HCT116 (cell line): ENCODE results near the gene ADARB2. TPM values are rescaled to one million over a fixed set of nuclear protein-coding genes. Genes with fewer than 3 reads are reported as not detected.

Experiments used
- ATAC-seq: fragments of 200-7000 bp; cut with Tn5 transposase; 2 replicates; pipeline ENCODE4 v1.9.1; 2020; ENCODE audit warnings: mild to moderate bottlenecking, moderate library complexity
- BruUV-seq: library from RNA; stranded (reverse); fragments of 400-500 nt; replicated peaks from 2 replicates; lab custom pipeline; 2021; lab: Mats Ljungman, UMichigan
- CTCF ChIA-PET: fragments of 300-600 bp; sonication (Branson Sonifier 250); formaldehyde crosslinking; loops from one replicate; lab custom pipeline; 2021; ENCODE audit warnings: antibody characterized with exemption; lab: Charles Lee
- POLR2A ChIA-PET: fragments of 300-600, 350-600 bp; sonication (Branson Sonifier 250); formaldehyde crosslinking; loops from one replicate; lab custom pipeline; 2021; ENCODE audit warnings: antibody characterized with exemption; lab: Charles Lee
- RAD21 ChIA-PET, 2 experiments: fragments of 300-600 bp; sonication (Branson Sonifier 250); formaldehyde crosslinking; loops; one replicate each; lab custom pipeline; 2023; ENCODE audit warnings: low total read pairs in 2 of 2; ENCODE audit not compliant: uncharacterized antibody in 2 of 2, unreplicated experiment in 2 of 2, low non-redundant PET in 1 of 2; lab: Charles Lee
- DNase-seq: peaks from one replicate; pipeline ENCODE4 v3.0.0-alpha.2; 2010; ENCODE audit warnings: low read depth, low spot score
- H2AFZ ChIP-seq: fragments of 200-600 bp; shearing (Covaris generic), sonication (generic); 2 replicates; pipeline ENCODE4 v1.6.1; 2017; ENCODE audit warnings: low read depth, mixed run types, mixed read lengths, antibody characterized with exemption, low read length; ENCODE audit not compliant: poor library complexity, severe bottlenecking
- H3K27ac ChIP-seq: 2 replicates; pipeline ENCODE4 v1.5.1; 2012; ENCODE audit warnings: low read depth, low read length
- H3K27me3 ChIP-seq: fragments of 200-600 bp; sonication (generic); 2 replicates; pipeline ENCODE4 v1.6.1; 2016; ENCODE audit warnings: mixed run types, low read length, mixed read lengths; ENCODE audit not compliant: insufficient read depth
- H3K36me3 ChIP-seq, 2 experiments: fragments of 200-500 bp in 1 of 2; fragments of 200-600 bp in 1 of 2; sonication (Bioruptor generic) in 1 of 2; sonication (generic) in 1 of 2; 2 replicates each; pipeline versions ENCODE4 v1.5.1 to v1.6.1; 2014 to 2016; ENCODE audit warnings: low read length in 2 of 2, inconsistent platforms in 1 of 2, mixed read lengths in 1 of 2, mixed run types in 1 of 2; ENCODE audit not compliant: insufficient read depth in 2 of 2, control insufficient read depth in 1 of 2
- H3K4me1 ChIP-seq, 2 experiments: fragments of 200-600 bp in 1 of 2; sonication (generic) in 1 of 2; 2 replicates each; pipeline versions ENCODE4 v1.5.1 to v1.6.1; 2012 to 2017; ENCODE audit warnings: low read length in 2 of 2, inconsistent platforms in 1 of 2, mild to moderate bottlenecking in 1 of 2, mixed read lengths in 1 of 2, mixed run types in 1 of 2, moderate library complexity in 1 of 2; ENCODE audit not compliant: insufficient read depth in 2 of 2, control insufficient read depth in 1 of 2
- H3K4me2 ChIP-seq: fragments of 200-600 bp; sonication (generic); 2 replicates; pipeline ENCODE4 v1.6.1; 2017; ENCODE audit warnings: mixed run types, low read length, mixed read lengths
- H3K4me3 ChIP-seq, 2 experiments: fragments of 200-600 bp in 1 of 2; sonication (generic) in 1 of 2; replicated peaks in 1 of 2; 2 replicates each; pipeline ENCODE4 v1.5.1; 2011 to 2016; ENCODE audit warnings: low read length in 2 of 2, control low read depth in 1 of 2, low read depth in 1 of 2, mild to moderate bottlenecking in 1 of 2, mixed read lengths in 1 of 2, mixed run types in 1 of 2
- H3K79me2 ChIP-seq: fragments of 200-600 bp; sonication (generic); 2 replicates; pipeline ENCODE4 v1.6.1; 2017; ENCODE audit warnings: mild to moderate bottlenecking, mixed run types, low read length, moderate library complexity, mixed read lengths; ENCODE audit not compliant: insufficient read depth
- H3K9ac ChIP-seq: fragments of 200-600 bp; sonication (generic); 2 replicates; pipeline ENCODE4 v1.6.1; 2016; ENCODE audit warnings: low read length, mixed read lengths
- H3K9me2 ChIP-seq: fragments of 200-600 bp; sonication (generic), shearing (Covaris generic); 2 replicates; pipeline ENCODE4 v1.6.1; 2017; ENCODE audit warnings: mixed run types, mild to moderate bottlenecking, moderate library complexity; ENCODE audit not compliant: insufficient read depth
- H3K9me3 ChIP-seq, 2 experiments: fragments of 200-500 bp in 1 of 2; fragments of 200-600 bp in 1 of 2; sonication (Bioruptor generic) in 1 of 2; sonication (generic) in 1 of 2; 2 replicates each; pipeline ENCODE4 v1.6.1; 2014 to 2017; ENCODE audit warnings: low read length in 2 of 2, mixed read lengths in 2 of 2, inconsistent platforms in 1 of 2, low read depth in 1 of 2, mild to moderate bottlenecking in 1 of 2, mixed run types in 1 of 2, moderate library complexity in 1 of 2; ENCODE audit not compliant: control insufficient read depth in 1 of 2, insufficient read depth in 1 of 2
- H4K20me1 ChIP-seq: fragments of 200-600 bp; sonication (generic), shearing (Covaris generic); 2 replicates; pipeline ENCODE4 v1.6.1; 2017; ENCODE audit warnings: mixed run types, mild to moderate bottlenecking, moderate library complexity; ENCODE audit not compliant: insufficient read depth
- CEBPB ChIP-seq: IDR thresholded peaks from 2 replicates; pipeline ENCODE4 v1.6.1; 2012; ENCODE audit warnings: low read depth
- CTCF ChIP-seq, 3 experiments: fragments of 200-600 bp in 1 of 3; sonication (generic) in 1 of 3; IDR thresholded peaks in 2 of 3; conservative IDR thresholded peaks in 1 of 3; 2 replicates each; pipeline ENCODE4 v1.5.1; 2012 to 2017; ENCODE audit warnings: low read depth in 2 of 3, low read length in 2 of 3, antibody characterized with exemption in 1 of 3, borderline replicate concordance in 1 of 3, control low read depth in 1 of 3, mild to moderate bottlenecking in 1 of 3, mixed read lengths in 1 of 3, mixed run types in 1 of 3, moderate library complexity in 1 of 3; ENCODE audit not compliant: insufficient read depth in 1 of 3
- EGR1 ChIP-seq: IDR thresholded peaks from 2 replicates; pipeline ENCODE4 v1.6.1; 2012; ENCODE audit warnings: low read depth
- ELF1 ChIP-seq: IDR thresholded peaks from 2 replicates; pipeline ENCODE4 v1.6.1; 2012; ENCODE audit warnings: low read depth, borderline replicate concordance
- JUND ChIP-seq: IDR thresholded peaks from 2 replicates; pipeline ENCODE4 v1.6.1; 2012
- POLR2AphosphoS5 ChIP-seq: IDR thresholded peaks from 2 replicates; pipeline ENCODE4 v1.6.1; 2011; ENCODE audit warnings: mild to moderate bottlenecking, low read depth, low read length, moderate library complexity
- REST ChIP-seq: IDR thresholded peaks from 2 replicates; pipeline ENCODE4 v1.6.1; 2012; ENCODE audit warnings: low read depth
- SIN3A ChIP-seq: IDR thresholded peaks from 2 replicates; pipeline ENCODE4 v1.6.1; 2012; ENCODE audit warnings: low read depth
- SRF ChIP-seq: IDR thresholded peaks from 2 replicates; pipeline ENCODE4 v1.6.1; 2012; ENCODE audit warnings: low read depth
- TCF7L2 ChIP-seq: IDR thresholded peaks from 2 replicates; pipeline ENCODE4 v1.7.0; 2011; ENCODE audit warnings: borderline replicate concordance, inconsistent platforms; ENCODE audit not compliant: insufficient read depth, insufficient read length; ENCODE audit errors: extremely low read depth
- YY1 ChIP-seq: IDR thresholded peaks from 2 replicates; pipeline ENCODE4 v1.6.1; 2011; ENCODE audit warnings: low read length, low read depth, moderate library complexity, mild to moderate bottlenecking; ENCODE audit not compliant: insufficient replicate concordance; ENCODE audit errors: extremely low read depth
- ZFX ChIP-seq: fragments of 450-650 bp; IDR thresholded peaks from 2 replicates; pipeline ENCODE4 v1.6.1; 2017
- intact Hi-C: fragments of 100-400 bp; cut with micrococcal nuclease; formaldehyde crosslinking; loops from 2 replicates; pipeline ENCODE4 v1.10.0; 2022
- total RNA-seq: library from RNA; stranded (reverse); gene quantifications from one replicate; pipeline ENCODE4 v1.2.1, GENCODE V29; 2021; ENCODE audit not compliant: unreplicated experiment
- TF ChIP-seq, protein P1 (sequence below): IDR thresholded peaks from 2 replicates; pipeline ENCODE4 v1.6.1; 2011; ENCODE audit warnings: mild to moderate bottlenecking, low read length, moderate library complexity; ENCODE audit not compliant: insufficient replicate concordance; ENCODE audit errors: extremely low read depth
- TF ChIP-seq, protein P2 (sequence below): IDR thresholded peaks from 2 replicates; pipeline ENCODE4 v1.6.1; 2012

The ADARB2 gene
- total RNA-seq, 1 experiment from 2014 or later = not detected

DNA sequence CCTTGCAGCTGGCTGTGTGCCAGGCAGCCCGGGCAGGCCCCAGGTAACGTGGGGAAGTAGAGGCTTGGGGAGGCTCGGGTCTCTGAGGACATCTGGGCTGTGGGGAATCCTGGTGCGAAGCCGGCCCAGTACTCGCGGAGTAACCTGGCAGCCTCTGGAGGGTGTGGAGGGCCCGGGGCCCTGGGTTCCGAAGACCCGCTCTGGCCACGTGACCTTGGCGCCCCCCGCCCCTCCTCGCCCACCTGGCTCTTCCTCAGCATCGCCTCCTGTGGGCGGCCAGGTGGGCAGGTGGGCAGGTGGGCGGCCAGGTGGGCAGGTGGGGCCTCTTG is 538.0 kb downstream of the ADARB2 start:
- H2AFZ ChIP-seq = no peak overlapping the region
- no peaks in the 10 kb centered on the region for H3K36me3 ChIP-seq
- no TSS peak for BruUV-seq
- intact Hi-C loops = no loop called here
- no peaks in the 10 kb centered on the region; a peak in 1 of 4 replicates for H3K4me1 ChIP-seq
- H3K4me3 ChIP-seq = no peak overlapping the region
- H3K9me3 ChIP-seq = no peaks in the 10 kb centered on the region
- no peak overlapping the region for H3K9ac ChIP-seq
- DNase-seq = no peak
- ATAC-seq = no peak
- ChIA-PET POLR2A (no interaction called here), RAD21 (no interaction called here), CTCF (no interaction called here)
- TF ChIP-seq ZFX (no peak), TCF7L2 (no peak), SRF (no peak), CTCF (IDR thresholded peaks at IDR 0.05 in 2 of 3, conservative IDR thresholded peaks at IDR 0.05 in 1 of 3; ENCODE audit: borderline replicate concordance in 1 of 3, insufficient read depth in 1 of 3, low read depth in 2 of 3, low read length in 2 of 3) (no peak), REST (no peak), CEBPB (no peak), POLR2AphosphoS5 (no peak), EGR1 (no peak), ELF1 (no peak), JUND (no peak), YY1 (no peak), SIN3A (no peak)
- TF ChIP-seq, protein P1, sequence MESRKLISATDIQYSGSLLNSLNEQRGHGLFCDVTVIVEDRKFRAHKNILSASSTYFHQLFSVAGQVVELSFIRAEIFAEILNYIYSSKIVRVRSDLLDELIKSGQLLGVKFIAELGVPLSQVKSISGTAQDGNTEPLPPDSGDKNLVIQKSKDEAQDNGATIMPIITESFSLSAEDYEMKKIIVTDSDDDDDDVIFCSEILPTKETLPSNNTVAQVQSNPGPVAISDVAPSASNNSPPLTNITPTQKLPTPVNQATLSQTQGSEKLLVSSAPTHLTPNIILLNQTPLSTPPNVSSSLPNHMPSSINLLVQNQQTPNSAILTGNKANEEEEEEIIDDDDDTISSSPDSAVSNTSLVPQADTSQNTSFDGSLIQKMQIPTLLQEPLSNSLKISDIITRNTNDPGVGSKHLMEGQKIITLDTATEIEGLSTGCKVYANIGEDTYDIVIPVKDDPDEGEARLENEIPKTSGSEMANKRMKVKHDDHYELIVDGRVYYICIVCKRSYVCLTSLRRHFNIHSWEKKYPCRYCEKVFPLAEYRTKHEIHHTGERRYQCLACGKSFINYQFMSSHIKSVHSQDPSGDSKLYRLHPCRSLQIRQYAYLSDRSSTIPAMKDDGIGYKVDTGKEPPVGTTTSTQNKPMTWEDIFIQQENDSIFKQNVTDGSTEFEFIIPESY = no peak
- TF ChIP-seq, protein P2, sequence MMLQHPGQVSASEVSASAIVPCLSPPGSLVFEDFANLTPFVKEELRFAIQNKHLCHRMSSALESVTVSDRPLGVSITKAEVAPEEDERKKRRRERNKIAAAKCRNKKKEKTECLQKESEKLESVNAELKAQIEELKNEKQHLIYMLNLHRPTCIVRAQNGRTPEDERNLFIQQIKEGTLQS = no peak
- no peak overlapping the region for H3K27ac ChIP-seq
- no peak overlapping the region for H3K4me2 ChIP-seq
- H3K9me2 ChIP-seq = no peaks in the 10 kb centered on the region
- no peaks in the 10 kb centered on the region for H4K20me1 ChIP-seq
- H3K79me2 ChIP-seq = no peaks in the 10 kb centered on the region
- H3K27me3 ChIP-seq = peaks cover 31% of the 10 kb centered on the region
